CD4-positive, alpha-beta T cell treated with Interleukin-1 beta for 1 hour (primary cell): Measurements from ENCODE around the gene SSR2.
A peak's percentile ranks its signal among the peaks of the same experiment; 100 is the strongest.
"Not testable (repeated sequence)": the region's sequence is repeated elsewhere in the genome, so short reads cannot be mapped to it uniquely, and the experiment has no call there.

Experiments
- DNase-seq, 2 donors: peaks; one replicate each; pipeline ENCODE4 v3.0.0-alpha.2; 2020 to 2022

SSR2 gene

DNA sequence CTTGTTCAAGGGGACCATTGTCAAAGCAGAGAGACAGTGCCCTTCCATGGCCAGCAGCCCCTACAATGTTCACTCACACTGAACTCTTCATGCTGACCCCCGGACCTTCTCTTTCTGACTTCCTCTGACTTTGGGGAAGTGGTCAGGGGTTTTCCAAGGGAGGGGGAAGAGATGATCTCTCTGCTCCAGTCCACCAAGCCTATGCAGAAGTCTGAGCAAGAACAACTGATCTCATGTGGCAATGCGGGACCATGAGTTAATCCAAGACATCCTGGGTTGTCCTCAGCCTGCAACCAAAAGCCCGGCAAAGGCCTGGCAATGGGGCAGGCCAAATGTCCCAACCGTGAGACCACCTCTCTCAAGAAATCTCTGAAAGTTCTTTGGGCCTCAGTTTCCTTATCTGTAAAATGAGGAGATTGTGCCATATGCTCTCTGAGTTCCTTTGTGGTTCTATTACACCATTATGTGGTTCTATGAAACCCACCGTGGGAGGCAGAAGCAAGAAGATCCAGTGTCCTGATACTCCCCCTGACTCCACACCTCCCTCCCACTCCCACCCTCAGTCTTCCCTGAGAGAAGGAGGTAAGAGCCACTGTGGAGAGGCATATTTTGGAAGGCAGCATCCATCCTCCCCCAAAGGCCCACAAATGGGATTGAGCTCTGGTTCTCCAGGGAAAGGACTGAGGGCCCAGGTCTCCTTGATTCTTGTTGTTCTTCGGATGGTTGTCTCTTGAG lies 30.6 kb downstream of the SSR2 start:
- DNase-seq = peak; percentile 17 to 69

DNA sequence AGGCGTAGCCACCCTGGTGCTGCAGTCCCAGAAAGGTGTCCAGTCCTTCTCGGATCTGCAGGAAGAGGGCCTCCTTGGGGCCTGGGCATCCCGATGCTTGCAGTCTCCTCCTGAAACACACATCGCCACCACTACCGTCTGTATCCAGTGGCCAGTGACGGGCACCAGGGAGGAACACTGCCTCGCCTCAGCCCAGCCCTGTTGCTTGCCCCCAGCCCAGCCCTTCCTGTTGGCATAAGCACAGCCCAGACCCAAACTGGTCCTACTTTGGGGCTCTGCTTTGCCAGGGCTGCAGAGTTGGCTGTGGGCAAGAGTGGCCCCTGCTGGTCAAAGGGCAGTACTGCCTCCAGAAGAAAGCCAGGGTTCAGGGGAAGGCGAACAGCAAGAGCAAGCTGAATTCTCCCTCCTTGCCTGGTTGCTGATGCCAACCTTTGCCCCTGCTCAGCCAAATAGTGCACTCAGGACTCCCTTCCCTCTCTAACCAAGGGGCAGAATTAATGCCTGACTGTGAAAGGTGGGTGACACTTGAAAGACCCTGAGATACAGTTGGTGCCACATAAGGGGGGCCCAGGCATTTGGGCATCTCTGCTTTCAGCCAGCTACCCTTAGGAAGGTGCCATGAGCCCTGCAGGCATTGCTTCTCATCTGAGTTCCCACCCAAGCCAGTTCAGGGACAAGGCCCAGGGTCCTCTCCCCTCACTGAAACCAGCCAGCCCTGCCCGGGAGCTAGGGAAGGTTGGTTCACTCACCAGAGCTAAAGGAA lies 31.3 kb downstream of the SSR2 start:
- DNase-seq = peak; percentile 85 to 88

DNA sequence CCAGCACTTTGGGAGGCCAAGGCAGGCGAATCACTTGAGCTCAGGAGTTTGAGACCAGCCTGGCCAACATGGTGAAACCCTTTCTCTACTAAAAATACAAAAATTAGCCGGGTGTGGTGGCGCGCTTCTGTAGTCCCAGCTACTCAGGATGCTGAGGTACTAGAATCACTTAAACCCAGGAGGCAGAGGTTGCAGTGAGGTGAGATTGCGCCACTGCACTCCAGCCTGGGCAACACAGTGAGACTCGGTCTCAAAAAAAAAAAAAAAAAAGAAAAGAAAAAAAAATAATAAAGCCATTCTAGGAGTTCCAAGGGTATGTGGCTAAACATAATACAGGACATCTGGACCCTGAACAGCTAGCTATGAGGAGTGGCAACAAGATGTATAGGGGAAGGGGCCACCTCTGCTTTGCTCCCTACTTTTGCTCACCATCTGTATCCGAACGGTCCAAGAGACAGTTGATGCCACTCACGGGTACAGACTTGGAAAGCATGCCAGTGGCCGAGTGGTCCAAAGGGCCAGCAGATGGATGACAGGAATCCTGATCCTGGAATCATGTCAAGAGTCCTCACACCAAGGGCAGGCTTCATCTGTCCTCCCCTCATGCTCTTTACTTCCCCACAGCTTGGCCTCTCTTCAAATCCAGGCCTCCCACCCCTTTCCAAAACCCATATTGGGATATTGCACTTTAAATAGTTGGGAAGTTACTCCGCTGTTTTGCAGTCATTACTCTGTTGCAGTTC lies 35.7 kb downstream of the SSR2 start:
- DNase-seq = not testable (repeated sequence)

DNA sequence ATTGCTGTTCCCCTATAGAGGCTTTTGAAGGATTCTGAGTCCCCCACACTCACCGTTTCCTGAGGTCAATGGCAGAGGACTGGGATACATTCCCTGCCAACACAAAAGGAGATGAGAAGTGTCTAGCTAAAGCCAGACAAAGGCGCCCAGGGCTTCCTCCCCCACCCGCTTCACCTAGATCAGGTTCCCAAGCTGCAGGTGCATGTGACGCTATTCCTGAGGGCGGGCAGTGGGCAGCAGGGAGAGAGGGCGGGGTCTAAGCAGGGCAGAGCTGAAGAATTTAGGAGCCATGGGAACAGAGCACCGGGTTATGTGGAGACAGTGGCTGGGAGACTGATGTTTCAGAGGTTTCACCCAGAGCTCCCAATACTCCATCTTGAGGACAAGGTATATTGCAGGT lies 36.4 kb downstream of the SSR2 start:
- no peak for DNase-seq

DNA sequence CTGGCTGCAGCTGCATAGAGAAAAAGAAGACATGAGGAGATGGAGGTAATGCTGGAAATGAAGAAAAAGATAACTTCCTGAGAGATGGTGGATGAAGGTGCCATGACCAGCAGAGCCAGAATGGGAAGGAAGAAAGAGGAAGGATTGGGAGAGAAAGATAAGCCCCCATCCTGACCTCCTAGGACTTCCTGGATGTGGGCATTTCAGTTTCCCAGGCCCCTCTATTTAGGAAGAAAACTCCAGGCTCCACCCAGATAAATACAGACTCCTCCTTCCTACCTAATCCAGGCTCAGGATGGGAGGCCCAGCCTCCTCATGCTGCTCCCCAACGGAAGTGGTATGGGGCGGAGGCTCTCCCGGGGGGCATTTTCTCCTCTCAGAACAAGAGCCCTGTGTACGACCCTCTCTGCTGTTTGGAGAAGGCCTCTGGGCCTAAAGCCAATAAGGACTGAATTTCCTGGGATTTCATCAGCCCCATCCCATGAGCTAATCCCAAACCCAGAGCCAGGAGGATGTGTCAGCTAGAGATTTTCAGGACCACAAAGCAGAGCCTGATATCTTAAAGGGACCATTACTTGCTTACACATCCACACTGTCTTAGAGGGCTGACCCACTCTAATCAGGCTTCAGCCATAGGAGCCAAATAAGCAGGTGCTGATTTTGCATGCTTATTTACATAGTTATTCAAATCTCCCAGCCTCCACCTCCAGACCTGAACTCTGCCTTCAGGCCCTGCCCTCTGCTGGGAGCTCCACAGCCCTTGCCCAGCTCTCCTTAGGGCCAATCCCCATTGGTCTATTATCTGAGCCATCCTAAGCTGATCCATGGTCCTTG lies 37.3 kb downstream of the SSR2 start:
- peak in 1 of 2 donors; percentile 24 for DNase-seq

DNA sequence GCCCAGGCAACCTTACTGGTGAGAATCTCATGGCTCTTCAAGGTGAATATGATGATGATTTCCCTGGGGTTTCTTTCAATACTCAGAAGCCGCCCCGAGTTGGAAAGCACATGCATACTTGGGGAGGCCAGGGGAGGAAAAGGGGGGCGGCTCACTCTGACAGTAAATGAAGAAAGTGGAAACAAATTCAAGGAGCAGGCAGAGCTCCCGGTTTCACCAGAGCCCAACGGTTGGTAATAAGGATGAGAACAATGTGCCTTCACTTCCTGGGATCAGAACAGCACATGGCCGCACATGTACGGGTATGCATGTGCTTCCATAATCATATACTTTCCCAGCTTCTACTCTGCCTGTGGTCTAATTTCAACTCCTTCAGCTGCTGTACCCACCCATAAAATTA lies 38.6 kb downstream of the SSR2 start:
- no peak for DNase-seq

DNA sequence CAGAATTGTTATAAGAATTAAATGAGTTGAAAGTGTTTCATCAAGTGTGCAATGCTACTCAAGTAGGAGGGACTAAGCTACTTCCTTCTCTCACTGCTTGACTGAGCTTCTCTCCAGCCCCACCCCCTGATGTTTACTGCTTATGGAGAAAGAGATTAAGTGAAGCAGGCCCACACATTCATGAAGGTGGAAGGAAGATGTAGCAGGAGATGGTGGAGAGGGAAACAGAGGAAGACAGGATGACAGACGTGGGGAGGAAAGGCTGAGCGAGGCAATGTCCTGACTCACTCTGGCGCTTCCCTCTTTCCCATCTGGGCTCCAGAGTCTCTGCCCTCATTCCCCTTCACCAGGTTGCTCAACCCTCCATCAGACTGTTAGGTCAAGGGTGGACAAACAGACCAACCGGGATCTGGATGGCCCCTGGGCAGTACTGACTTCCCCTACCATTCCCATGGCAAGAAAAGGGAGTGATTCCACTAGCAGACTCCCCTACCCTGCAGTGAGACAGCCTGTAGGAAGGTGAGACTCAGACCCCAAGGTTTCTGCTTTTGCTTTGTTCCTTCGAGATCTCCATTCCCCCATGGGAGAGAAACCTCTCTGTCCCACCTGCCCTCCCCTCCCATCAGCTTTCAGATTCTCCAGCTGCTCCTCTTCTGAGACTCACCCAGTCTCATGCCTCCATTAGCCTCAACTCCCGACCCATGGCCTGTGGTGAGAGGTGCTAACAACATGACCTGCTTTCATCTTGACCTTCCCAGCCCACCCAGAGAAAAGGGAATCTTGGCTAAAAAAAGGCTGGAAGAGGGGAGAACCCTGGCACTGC lies 39.3 kb downstream of the SSR2 start:
- peak; percentile 48 to 49 for DNase-seq

DNA sequence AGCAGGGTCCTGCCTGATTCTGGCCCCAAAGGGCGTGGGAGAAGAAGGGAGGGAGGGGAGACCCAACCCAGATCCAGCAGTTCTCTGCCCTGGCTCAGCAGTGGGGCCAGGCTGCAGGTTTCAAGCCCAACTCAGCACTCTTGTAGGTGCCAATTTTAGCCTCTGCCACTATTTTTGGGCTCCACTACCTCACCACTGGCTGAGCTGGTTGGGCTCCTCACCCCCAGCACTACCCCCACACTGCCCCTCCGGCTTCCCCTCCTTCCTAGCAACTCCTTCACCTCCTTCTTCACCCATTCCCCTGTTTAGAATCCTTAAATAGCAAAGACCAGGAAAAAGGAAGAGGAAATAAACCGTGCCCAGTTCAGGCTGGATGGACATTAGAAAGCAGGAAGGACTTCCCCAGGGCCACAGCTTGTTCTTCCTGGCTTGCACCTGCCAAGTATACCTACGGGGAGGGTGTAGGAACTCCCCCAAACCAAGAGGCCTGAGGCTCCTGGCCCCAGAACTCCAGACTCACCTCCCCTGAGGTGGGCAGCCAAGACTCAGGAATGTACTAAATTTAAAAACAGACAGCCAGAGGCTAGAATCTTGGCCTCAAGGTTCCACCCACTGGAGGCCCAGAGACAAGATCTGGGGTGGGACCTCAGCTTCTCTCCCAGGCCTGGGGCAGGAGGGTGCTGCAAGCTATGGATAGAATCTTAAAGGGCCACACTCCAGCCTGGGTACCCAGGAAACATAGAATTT lies 41.0 kb downstream of the SSR2 start:
- DNase-seq = peak in 1 of 2 donors; percentile 14

DNA sequence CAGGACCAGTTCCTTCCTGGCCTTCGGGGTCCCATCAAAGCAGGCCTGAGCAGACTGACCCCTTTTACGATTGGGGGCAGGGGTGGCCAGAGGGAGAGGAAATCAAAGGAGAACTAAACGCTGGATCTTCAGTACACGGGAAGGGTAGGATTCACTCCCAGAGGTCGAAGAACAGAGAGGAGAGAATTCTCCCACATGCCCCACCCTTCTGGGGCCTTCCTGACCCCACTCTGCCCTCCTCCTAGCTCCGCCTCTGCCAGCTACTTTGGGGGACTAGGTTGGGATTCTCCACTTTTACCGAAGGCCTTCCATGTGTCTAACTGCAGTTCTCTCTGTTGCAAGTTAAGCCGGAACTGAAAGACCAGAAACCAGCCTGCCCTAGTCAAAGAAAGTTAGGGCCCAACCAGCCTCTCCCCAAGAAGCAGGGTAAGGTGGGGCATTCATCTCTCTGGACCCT lies 41.8 kb downstream of the SSR2 start:
- peak in 1 of 2 donors; percentile 22 for DNase-seq

DNA sequence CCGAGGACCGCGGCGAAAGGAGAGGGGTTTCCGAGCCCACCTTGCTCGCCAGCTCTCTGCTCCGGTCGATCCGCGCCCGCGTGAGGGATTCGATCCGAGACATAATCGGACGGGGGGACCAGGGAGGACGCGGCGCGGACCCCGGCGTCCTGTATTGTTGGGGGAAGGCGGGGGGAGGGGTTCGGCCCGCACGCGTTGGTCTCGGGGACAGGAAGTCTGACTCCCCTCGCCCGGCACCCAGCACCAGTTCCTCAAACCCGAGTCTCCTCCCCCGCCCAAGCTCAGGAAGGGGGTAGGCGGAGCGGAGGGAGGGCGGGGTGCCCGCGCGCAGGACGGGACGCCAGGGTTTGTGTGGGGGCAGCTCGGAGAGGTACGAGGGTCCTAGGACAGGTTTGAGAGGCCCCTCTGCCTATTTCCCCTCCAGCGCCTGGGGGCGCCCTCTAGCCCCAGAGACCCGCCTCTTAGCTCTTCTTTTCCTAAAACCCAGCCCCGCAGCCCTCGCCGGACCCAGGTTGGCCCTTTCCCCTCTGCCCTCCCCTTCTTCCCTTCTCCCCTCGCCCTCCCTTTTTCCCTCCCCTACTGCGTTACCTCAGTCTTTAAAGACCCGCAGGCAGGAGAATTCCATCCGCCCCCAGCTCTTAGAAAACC lies 42.3 kb downstream of the SSR2 start, which contains the start of gene ARHGEF2:
TSS of gene ARHGEF2 (minus strand) at position 223 of the 648 bp plus-strand sequence. CDS start at position 103, 120 bp downstream.
- peak; percentile 76 to 85 for DNase-seq

DNA sequence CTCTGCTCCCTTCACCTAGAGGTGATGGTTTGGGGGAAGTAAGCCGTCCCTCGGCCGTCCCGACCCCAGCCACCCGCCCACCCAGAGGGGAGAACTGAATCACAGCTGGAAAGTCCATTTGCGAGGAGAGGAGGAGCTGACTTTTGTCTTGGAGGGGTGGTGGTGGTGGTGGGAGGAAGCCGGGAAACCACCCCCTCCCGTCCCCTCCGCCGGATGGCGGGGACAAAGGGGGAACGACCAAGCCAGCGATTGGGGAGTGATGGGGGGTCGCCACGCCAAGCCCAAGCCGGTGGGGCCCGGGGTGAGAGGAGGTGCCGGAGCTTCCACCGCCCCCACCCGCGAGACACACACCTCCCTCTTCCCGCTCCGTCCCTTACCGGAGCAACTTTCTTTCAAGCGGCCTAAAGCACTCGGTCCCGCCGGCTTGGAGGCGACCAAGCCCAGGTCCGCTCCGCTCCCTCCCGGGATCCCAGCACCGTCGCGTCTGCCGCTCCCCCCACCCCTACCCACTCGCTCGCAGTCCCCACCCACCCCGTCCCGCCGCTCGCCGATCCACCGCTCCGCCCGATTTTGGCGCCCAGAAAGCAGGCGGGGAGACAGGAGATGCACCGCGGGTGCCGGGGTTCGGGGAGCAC lies 42.9 kb downstream of the SSR2 start:
- peak; percentile 46 to 48 for DNase-seq

DNA sequence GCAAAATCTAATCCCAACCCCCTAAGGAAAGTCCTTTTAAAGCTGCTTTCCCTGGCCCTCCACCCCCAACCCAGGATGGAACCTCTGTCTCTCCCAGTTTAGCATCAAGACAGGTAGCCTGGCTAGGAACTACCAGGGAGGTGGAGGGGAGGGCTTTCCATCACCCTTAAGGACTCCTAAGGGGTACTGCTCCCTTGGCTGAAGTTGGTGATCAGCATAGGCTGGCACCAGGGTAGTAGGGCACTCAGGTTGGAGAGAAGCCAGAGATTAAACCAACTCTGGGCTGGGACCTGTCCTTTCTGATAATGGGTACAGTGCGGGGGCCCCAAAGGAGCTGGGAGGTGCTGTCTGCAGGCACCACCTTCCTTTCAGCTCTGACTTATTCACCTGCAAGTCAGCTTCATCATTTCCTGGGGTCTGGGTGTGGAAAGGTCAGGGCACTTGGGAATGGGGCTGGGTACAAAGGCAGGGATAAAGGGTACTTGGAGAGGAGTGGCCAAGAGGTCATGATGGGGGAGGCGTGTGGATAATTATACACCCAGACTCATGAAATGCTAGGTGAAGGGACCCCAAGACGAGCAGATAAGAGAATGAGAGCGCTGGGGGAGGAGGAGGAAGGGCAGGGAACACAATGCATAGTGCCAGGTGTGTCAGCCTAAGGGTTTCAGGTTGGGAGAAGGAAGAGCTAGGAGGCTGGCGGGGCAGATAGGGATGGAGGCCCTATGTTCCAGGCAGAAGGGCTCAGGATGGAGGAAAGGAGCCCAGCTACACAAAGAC lies 43.6 kb downstream of the SSR2 start:
- peak in 1 of 2 donors; percentile 10 for DNase-seq

DNA sequence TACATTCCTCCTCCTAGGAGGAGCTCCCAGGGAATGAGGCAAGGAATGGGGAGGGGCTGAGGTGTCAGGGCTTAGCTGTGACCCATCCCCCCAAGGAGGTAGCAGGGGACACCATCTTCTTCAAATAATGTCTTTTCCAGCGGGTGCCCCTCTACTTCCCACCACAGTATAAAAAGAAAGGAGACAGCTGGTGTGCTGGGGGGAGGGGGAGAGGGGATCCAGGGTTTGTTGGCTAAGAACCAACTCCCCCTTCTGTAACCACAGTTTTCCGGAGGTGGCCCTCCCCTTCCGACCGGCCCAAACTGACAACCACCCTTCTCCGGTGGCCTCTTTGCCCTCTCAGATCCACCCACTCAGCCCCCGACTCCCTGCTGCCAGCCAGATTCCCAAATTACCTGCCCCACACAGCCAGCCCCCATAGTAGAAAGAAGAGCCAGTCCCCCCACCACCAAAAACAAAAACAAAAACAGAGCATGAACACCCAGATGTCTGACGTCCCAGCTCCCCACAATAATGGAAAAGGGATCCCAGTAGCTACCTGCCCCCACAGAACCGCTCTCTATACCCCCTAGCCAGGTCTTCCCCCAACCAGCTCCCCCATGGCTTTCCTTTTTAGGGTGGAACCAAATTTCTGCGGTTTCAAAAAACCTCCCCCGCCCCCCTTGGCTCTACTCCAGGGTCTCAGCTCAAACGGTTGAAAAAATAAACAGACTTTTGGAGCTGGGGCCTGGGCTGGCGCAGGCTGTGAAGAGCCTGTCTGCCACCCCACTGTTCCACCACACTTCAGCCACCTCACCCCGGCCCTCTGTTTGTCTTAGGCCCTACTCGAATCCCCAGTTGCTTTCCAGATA lies 44.5 kb downstream of the SSR2 start:
- peak; percentile 53 to 72 for DNase-seq

DNA sequence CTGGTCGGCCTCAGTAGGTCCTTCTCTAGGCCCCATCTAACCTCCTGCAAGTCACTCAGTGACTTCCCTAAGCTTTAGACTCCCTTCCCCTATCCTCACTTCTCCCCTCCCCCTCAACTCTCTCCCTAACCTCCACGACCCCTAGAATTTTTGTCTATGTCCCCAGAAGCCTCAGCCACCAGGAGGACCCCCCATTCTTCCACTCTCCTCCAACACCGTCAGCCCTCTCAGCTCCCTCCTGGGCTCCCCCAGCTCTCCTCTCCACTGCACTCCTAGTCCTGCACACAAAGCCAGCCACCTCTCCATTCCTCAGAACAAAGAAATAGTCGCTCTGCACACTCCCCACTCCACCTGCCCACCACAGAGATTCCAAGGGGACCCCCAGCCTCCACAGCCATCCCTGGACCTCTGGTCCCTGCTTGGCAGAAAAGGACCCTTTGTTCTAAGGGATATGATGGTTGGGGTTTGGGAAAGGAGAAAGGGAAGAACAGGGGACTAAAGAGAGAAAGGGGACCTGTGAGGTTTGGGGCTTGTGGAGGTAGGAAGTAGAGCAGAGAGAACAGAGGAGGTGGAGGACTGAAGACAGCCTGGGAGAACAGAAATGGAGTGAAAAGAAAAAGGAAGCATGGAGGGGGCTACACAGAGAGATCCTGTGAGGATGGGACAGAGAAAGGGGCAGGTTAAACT lies 45.2 kb downstream of the SSR2 start:
- no peak for DNase-seq

DNA sequence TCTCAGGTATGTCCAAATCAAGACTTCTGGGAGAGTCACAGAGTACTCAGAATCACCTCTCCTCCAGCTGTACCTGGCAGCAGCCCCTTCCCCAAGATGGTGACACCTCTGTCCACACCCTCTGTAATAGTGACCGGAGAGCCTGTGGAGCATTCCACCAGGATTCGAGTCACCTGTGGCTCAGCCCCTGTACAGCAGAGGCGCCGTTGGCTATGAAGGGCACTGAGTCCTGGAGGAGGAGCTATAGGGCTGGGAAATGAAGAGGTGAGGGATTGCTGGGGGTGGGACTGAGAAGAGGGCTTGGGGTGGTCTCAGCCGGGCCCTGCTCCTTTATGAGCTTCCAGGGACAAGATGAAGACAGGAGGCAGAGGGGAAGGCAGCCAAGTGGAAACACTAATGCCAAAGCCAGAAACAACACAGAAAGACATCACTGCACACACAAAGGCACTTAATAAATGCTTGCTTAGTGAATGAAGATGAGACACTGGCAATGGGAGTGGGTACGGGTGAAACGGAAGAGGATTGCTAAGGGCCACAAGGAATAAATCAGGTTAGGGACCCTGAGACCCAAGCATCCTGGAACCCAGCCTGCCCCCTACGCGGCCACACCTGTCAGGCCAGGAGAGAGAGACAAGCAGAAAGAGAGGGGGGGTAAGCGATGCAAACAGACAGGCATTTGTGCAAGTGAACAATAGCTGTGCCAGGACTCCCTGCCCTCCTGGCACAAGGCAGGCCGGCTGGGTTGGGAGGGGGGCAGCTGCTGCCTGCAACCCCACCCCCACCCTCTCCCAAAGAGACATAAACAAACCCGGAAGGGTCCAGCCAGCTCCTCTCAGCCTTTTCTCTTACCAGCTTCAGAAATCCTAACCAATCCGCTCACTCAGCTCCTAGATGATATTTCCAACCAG lies 46.3 kb downstream of the SSR2 start:
- DNase-seq = no peak

DNA sequence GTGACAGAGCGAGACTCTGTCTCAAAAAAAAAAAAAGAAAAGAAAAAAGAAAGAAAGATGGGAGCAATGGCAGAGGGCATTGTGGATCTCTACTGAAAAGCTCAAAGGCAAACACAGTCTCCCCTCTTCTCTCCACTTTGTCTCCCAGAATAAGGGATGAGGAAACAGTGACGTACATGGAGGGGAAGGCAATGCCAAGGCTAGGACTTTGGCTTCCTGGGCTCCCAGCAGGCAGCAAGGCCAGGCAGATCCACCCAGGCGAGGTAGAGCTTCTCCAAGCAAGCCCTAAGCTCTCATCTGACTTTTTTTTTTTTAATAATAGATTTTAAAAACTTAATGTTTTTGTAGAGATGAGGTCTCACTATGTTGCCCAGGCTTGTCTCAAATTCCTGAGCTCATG lies 47.0 kb downstream of the SSR2 start:
- no peak for DNase-seq
